Epidermal melanocyte (primary cell): ENCODE data around the gene MXD4.
A peak's percentile ranks its signal among the peaks of the same experiment; 100 is the strongest.
"Not testable (repeated sequence)": the region's sequence is repeated elsewhere in the genome, so short reads cannot be mapped to it uniquely, and the experiment has no call there.

Experiments used
- DNase-seq: peaks from one replicate; pipeline ENCODE4 v3.0.0; 2011; ENCODE audit warnings: low spot score; ENCODE audit not compliant: insufficient read length

MXD4 gene

GRCh38 chr4:2275546-2276251, 13.8 kb upstream of the MXD4 start:
- DNase-seq, result no peak

- not testable (repeated sequence) for DNase-seq
These were observed 13.1 kb upstream of the MXD4 start for GRCh38 chr4:2275044-2275397.

- no peak for DNase-seq
These were observed 12.6 kb upstream of the MXD4 start for GRCh38 chr4:2274320-2275043.

GRCh38 chr4:2273657-2274319, 11.9 kb upstream of the MXD4 start:
- no peak for DNase-seq

GRCh38 chr4:2273221-2273620, 11.3 kb upstream of the MXD4 start:
- no peak for DNase-seq

- no peak for DNase-seq
These were observed 10.9 kb upstream of the MXD4 start for GRCh38 chr4:2272828-2273120.

GRCh38 chr4:2272026-2272827, 10.3 kb upstream of the MXD4 start:
- DNase-seq, result no peak

- no peak for DNase-seq
These were observed 9.5 kb upstream of the MXD4 start for GRCh38 chr4:2271279-2272025.

GRCh38 chr4:2270341-2271165, 8.6 kb upstream of the MXD4 start:
- DNase-seq, result no peak

- no peak for DNase-seq
These were observed 7.8 kb upstream of the MXD4 start for GRCh38 chr4:2269618-2270163.

- DNase-seq, result no peak
These were observed 7.3 kb upstream of the MXD4 start for GRCh38 chr4:2269206-2269531.

GRCh38 chr4:2268357-2269205, 6.7 kb upstream of the MXD4 start:
- DNase-seq, result no peak

GRCh38 chr4:2267841-2268240, 5.9 kb upstream of the MXD4 start:
- DNase-seq, result no peak

- no peak for DNase-seq
These were observed 5.5 kb upstream of the MXD4 start for GRCh38 chr4:2267320-2267811.

GRCh38 chr4:2266821-2267220, 4.9 kb upstream of the MXD4 start:
- no peak for DNase-seq

GRCh38 chr4:2266181-2266580, 4.3 kb upstream of the MXD4 start:
- DNase-seq, result peak; percentile 64

GRCh38 chr4:2265113-2266110, 3.5 kb upstream of the MXD4 start:
- no peak for DNase-seq

GRCh38 chr4:2264481-2265041, 2.7 kb upstream of the MXD4 start:
- DNase-seq, result no peak
